ENCODE results near the gene SLC6A3.

Gene SLC6A3

GRCh38 chr5:1419476-1420210 lies 25.6 kb downstream of the SLC6A3 start:
- DNase-seq, result no peak

DNA sequence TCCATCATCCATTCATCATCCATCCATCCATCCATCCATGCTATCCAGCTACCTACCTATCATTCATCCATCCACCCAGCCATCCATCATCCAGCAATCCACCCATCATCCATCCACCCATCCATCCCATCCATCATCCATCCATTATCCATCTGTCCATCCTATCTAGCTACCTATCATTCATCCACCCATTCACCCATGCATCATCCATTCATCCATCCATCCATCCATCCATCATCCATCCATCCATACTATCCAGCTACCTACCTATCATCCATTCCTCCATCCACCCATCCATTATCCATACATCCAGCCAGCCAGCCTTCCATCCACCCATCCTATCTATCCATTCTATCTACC lies 26.3 kb downstream of the SLC6A3 start:
- DNase-seq, result no peak

DNA sequence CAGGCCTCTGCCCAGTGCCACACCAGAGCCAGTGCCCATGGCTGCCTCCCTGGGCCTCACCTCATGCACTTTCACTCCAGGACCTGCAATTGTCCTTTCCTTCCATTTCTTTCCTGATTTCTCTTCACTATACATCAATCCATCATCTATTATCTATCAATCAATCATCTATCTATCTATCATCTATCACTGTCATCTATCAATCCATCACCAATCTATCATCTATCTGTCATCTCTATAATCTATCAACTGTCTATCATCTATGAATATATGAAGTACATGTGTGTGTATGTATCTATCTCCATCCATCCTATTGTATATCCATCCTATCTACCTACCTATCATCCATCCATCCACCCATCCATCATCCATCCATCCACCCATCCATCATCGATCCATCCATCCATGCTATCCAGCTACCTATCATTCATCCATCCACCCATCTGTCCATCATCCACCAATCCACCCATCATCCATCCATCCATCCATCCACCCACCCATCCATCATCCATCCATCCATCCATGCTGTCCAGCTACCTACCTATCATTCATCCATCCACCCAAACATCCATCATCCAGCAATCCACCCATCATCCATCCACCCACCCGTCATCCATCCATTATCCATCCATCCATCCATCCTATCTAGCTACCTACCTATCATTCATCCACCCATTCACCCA lies 26.9 kb downstream of the SLC6A3 start:
- DNase-seq, result no peak

GRCh38 chr5:1417586-1418225 lies 27.5 kb downstream of the SLC6A3 start:
- no peak for DNase-seq

- DNase-seq, result no peak
Measured at GRCh38 chr5:1416856-1417469, 28.3 kb downstream of the SLC6A3 start.

GRCh38 chr5:1415626-1416360 lies 29.4 kb downstream of the SLC6A3 start:
- no peak for DNase-seq

GRCh38 chr5:1415059-1415425 lies 30.2 kb downstream of the SLC6A3 start:
- DNase-seq, result no peak

DNA sequence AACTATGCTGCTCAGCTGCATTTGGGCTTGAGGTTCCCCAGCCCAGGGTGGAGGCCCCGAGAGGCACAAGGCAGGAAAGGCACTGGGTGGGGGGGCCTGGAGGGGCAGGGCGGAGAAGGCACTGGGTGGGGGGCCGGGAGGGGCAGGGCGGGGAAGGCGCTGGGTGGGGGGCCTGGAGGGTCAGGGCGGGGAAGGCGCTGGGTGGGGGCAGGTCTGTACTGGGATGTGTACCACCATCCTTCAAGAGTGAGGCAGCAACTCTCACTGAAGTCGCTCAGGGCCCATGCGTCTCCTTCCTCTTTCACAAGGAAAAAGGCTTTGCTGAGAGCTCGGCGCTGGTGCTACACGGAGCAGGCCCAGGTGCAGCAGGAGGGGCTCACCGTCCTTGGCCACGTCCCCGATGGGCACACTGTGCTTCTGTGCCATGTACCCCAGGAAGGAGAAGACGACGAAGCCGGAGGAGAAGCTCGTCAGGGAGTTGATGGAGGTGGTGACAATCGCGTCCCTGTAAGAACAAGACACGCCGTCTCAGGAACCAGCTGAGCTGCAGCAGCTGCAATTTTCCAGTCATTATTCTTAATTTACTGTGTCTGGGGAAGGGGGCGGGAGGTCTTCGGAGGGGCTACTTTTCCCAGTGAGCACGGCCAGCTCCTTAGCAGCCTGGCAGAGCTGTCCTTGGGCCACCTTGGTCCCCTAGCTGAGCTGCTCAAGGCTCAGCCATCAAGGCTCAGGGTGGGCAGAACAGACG lies 30.8 kb downstream of the SLC6A3 start:
- DNase-seq, result no peak

- DNase-seq, result no peak
Measured at GRCh38 chr5:1413611-1414241, 31.5 kb downstream of the SLC6A3 start.

GRCh38 chr5:1413211-1413610 lies 32.0 kb downstream of the SLC6A3 start:
- no peak for DNase-seq

- DNase-seq, result no peak
Measured at GRCh38 chr5:1412621-1413020, 32.6 kb downstream of the SLC6A3 start.

- no peak for DNase-seq
Measured at GRCh38 chr5:1412163-1412562, 33.1 kb downstream of the SLC6A3 start.

DNA sequence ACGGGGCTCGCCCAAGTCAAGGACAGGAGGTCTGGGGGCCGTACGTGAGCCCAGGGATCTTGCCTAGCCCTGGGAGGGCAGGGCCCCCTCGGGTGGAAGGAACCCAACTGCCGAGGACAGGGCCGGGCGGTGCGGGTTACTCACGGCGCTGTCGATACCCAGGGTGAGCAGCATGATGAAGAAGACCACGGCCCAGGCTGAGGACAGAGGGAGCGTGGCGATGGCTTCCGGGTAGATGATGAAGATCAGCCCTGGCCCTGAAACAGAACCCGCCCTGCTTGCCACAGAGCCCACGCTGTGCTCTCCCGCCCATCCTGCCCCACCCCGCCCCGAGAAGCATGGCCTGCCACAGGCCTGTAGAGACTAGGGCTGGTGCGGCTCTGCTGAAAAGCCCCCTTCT lies 34.1 kb downstream of the SLC6A3 start:
- no peak for DNase-seq

DNA sequence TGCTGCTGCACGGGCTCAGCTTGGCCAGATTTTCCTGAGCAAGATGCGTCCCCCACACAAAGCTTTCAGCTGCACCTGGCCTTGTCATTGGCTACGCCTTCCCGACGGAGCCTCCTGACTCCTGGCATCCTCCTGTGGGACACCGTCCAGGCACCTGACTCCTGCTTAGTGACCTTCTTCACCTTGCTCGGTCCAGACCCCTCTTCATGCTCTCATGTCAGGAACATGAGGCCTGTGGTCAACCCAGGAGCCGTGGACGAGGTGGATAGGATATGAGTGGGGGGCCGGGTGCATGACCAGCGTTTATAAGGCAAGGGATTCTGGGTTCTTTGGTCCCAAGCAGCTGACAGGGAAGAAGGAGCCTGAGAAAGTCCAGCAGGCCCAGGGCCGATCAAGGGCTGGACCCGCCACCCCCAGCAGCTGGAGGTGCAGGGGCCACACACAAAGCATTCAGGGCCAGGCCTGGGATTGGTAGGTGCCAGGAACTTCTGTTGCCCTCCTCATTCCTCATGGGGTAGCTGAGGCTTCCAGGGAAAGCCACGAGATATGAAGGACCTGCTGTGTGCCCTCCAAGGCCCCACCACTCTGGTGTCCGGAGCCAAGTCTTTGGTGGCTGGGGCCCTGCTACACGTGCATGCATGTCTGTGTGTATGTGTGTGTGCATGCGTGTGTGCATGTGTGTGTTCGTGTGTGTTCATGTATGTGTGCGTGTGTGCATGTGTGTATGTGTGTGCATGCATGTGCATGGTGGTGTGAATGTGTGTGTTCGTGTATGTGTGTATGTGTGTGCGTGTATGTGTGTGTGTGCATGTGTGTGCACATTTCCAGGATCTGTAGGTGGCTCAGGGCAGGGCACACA lies 34.9 kb downstream of the SLC6A3 start:
- DNase-seq, result no peak

DNA sequence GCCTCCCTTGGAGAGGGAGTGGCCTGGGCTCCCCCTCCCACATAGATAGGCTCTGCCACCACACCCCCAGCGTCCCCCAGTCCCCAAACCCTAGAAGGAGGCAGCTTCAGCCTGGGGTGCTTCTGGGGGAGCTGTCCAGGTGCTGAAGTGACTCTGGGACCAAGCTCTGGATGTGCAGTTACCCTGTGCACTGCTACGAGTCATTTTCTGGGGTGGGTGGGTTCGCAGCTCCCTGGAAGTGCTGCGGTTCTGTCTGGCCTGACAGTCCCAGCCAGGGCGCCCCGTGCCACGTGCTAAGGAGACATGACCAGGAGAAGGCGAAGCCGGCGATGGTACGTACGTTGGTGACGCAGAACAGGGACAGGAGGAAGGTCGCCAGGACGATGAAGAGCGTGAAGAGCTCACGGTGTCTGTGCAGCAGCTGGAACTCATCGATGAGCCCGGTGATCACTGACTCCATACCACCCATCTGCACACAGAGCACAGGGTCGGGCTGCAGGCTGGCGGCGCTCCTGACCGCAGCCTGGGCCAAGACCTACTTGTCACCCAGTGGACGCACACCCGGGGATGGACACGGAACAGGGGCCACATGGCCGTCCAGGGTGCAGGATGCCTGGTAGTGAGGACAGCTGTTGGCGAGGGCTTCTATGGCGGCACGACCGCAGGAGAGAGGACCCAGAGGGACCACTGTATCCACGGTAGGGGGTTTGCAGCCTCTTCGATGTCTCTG lies 35.7 kb downstream of the SLC6A3 start:
- DNase-seq, result no peak

DNA sequence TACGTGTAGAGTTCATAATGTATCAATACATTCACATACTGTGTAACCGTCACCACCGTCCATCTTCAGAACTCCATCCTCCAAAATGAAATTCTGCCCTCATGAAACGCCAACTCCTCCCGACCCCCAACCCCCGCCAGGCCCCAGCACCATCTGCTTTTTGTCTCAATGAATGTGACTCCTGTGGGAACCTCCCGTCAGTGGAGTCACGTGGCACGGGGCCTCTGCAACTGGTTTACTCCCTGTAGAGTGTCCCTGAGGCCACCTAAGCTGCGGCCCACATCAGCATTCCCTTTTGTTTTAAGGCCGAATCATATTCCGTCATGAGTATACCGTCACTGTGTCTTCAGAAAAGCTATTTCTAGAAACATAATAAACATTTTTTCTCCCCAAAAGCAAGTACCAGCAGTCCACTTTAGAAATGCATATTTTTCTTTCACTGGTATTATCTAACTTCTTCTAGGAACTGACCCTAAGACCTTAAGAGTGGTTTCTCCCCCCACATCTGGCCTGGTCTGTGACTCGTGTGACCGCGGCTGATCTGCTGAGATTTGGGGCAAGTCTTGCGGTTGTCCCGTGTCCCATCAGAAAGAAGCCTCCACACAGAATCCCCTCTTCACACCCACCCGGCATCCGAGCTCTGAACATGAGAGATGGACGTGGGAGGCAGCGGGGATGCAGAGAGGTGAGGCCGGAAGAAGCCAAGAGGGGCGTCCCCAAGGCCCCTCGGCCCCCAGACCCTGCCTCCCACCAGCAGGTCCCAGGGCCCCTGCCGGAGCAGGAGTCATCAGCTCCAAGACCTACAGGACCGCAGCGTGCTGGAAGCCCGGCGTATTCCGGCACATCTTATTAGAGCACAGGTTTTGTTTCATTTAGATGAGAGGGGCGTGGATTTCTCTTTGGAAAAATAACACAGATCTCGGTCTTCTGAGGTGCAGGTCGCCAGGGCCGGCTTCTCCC lies 38.3 kb downstream of the SLC6A3 start:
- no peak for DNase-seq

DNA sequence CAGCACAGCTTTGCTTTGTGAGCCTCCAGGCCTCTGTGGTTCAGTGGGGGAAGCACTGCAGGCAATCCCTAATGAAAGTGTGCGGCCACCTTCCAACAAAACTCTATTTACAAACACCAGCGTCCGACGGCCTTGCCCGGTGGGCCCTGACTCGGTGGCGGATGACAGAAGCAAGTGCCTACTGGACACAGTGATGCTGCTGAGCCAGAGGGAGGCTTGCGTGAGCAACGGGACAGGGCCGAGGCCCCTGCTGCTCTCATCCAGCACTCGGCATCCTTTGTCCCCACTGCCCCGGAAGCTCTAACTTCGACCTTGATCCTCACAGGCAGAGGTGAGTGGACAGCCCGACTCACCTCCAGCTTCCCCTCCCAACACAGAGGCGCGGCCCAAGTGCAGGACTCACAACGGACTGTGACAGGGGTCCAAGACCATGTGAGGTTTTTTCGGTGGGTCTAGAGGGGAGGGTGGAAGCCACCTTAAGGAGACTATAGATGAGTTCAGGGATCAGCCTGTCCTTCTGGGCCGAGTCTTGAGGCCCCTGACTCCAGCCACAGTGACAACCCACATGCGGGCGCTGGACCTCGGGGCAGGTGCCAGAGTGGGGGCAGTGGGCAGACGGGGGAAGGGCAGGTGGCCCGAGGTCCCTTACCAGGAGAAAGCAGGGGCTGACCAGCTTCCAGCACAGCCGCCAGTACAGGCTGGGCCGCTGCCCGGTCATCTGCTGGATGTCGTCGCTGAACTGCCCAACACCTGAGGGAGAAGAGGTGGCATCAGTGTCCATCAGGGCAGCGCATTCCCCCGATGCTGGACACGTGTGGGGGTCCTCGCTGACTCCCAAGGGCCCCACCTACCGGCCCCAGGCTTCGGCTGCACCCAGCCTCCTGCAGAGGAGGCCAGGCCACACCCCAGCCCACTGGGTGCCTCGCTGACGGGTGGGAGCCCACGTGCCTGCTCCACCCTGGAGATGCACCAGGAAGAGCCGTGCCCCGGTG lies 39.4 kb downstream of the SLC6A3 start:
- no peak for DNase-seq

DNA sequence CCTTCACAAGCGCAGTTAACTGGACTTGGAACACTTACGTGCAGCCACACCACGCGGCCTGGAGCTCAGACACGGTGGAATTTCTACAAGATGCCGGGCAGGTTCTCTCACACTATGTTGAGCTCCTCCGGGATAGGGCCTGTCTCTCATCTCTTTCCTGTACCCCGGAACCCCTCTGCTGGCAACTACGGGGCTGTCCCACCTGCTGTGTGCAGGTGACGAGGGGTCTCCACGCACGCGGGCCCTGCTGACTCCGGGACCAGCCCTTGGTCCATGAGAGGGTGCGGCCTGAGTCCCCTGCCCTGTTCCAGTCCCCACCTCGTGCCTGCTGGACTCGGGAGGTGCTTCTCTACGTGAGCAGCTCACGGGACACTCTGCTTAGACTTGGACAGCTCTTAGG lies 40.1 kb downstream of the SLC6A3 start:
- DNase-seq, result no peak
